RKO (cell line): ENCODE data around the gene HIC2.
"Not testable (repeated sequence)": the region's sequence is repeated elsewhere in the genome, so short reads cannot be mapped to it uniquely, and the experiment has no call there.

ENCODE experiments used
- DNase-seq: peaks from one replicate; pipeline ENCODE4 v3.0.0-alpha.2; 2016; ENCODE audit warnings: low spot score

Gene HIC2

DNA sequence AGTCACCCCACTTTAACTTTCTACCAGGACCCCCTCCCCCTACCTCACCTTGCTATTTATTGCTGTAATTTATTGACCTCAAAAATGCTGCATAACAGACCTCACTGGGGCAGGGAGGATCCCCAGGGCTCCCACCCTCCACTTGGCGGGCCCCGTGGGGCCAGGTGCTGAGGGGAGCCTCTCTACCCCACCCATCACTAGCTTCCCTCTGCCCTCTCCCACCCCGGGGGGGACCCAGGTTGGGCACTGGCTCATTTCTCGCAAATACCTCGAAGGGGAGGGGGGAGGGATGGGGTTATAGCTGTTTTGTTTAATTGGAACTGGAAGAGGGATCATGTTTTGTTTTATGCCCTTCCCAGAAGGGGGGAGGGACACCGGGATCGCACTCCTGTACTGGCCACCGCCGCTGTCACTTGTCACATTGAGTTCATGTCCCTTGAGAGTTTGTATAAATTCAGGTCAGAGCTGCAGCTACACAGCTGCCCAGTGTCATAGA is 33.7 kb downstream of the HIC2 start:
- no peak for DNase-seq

DNA sequence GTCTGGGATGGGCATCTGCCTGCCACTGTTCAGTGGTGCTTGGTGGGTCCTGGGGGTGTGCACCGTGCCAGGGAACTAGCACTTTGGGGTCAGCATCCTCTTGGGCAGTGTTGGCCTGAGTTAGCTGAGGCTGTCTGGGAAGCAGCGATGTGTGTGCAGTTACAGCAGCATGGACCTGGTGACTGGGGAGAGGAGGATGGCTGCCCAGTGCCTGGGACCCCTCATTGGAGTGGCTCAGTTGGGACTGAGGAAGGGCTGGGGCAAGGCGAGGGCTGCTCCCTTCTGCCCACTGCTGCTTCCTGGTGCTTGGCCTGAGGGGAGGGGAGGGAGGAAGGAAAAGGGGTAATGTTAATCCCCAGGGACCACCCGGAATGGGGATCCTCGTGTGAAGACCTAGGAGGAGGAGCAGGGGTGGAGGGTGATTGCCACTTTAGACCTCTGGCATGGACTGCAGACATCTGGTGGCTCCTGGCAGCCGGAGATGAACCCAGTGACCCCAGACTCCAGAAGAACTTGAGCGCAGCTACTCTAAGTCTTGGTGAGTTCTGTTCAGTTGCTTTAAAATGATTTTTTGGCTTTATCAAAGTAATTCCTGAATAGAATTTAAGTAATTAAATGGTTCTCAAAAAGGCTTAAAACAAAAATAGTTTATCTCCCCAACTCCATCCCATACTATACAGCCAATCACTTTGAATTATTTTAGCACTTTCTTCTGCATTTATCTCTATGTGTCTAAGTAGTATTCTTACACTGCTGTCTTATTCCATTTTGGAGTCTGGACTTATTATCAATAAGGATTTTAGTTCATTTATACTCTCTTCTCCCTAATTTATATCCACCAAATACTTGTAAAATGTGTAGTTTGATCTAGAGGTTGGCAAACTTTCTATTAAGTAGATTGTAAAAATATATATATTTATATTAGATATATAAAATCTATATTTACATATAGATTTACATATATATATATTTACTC is 34.7 kb downstream of the HIC2 start:
- DNase-seq, result no peak

DNA sequence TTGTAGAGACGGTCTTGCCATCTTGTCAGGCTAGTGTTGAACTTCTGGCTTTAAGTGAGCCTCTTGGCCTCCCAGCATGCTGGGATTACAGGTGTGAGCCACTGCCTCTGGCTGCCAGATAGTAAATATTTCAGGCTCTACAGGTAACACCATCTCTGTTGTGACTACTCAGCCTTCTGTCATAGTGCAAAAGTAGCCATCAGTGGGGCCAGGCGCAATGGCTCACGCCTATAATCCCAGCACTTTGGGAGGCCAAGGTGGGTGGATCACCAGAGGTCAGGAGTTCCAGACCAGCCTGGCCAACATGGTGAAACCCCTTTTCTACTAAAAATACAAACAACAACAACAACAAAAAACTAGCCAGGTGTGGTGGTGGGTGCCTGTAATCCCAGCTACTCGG is 35.5 kb downstream of the HIC2 start:
- not testable (repeated sequence) for DNase-seq

DNA sequence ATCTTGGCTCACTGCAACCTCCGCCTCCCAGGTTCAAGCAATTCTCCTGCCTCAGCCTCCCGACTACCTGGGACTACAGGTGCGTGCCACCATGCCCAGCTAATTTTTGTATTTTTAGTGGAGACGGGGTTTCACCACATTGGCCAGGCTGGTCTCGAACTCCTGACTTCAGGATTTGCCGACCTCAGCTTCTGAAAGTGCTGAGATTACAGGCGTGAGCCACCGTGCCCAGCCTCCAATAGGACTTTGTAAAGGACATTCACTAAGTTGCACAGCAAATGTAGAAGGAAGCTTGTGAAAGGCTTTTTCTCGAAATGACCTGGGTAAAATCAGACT is 37.8 kb downstream of the HIC2 start:
- DNase-seq, result not testable (repeated sequence)

DNA sequence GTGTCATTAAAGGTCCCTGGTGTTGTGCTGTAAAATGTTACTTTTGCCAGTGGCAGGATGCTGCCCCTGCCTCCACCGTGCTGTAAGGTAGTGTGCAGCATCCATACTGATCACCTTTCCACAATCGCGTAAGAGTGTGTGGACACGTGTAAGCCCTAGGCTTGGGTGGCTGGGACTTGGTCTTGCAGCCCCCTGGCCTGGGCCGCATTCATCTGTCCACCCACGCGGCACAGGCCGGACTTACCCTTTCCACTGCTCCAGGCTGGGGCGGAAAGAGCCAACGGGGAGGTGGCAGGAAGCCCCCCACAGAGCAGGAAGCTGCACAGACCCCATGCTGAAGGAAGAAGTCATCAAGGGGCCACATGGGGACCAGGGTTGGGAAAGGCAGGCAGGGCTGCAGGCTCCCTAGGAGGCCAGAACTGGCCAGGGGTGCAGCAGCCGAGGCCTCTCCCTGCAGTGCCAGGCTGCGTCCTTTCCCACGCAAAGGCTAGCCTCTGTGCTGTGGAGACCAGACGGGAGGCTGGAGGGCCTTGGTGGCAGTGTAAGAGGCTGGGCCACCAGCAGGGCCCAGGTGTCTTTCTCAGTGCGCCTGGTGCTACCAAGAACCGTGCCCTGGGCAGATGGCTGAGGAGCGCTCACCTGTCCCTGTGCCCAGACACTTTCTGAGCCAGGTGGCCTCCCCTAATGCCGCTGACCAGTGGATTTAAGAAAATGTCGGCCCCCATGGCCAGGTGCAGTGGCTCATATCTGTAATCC is 38.3 kb downstream of the HIC2 start:
- no peak for DNase-seq

DNA sequence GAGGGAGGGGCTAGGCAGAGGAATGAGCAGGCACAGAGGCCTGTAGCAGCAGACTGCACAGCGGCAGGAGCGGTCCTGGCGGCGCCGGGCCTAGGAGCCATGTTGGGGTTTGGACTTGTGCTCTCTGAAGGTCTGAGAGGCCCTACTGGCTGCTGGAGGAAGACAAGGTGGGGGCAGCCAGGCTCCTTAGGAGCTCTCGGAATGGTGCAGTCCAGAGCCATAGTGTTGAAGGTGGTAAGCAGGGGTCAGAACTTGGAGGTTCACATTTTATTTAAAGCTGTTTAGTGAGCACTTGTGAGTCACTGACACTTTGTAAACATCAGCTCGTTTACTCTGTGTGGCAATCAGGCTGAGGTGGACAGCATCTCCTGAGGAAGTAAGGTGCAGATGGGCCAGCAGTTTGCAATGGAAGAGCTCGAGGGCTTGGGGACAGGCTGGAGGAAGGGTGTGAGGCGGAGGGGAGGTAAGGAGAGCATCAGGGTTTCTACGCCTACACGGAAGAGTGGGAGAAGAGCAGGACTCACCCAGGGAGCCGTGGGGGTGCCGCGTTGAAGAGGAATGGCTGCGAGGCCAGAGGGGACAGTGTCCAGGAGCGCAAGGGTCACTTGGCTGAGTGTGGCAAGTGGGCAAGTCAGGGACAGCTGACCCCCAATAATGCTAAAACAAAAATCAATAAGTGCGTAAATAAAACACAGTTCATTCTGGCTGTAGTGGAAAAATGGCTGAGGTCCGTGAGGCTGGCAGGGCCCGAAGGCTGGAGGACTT is 40.0 kb downstream of the HIC2 start:
- DNase-seq, result no peak

DNA sequence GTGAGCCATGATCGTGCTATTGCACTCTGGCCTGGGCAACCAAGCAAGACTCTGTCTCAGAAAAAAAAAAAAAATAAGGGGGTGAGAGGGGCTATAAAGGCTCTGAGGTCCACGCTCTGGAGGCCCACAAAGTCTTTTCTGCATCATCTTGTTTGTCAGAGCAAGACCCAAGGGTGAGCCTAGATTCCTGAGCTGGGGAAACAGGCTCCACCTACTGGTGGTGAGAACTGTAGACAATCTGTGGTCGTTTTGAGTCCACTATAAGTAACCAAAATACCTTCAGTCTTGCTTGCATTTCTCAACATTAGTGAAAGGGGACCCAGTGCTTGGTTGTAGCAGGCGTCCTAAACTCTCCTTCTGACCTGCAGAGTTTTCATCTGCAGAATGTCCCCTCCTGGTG is 45.5 kb downstream of the HIC2 start:
- not testable (repeated sequence) for DNase-seq

DNA sequence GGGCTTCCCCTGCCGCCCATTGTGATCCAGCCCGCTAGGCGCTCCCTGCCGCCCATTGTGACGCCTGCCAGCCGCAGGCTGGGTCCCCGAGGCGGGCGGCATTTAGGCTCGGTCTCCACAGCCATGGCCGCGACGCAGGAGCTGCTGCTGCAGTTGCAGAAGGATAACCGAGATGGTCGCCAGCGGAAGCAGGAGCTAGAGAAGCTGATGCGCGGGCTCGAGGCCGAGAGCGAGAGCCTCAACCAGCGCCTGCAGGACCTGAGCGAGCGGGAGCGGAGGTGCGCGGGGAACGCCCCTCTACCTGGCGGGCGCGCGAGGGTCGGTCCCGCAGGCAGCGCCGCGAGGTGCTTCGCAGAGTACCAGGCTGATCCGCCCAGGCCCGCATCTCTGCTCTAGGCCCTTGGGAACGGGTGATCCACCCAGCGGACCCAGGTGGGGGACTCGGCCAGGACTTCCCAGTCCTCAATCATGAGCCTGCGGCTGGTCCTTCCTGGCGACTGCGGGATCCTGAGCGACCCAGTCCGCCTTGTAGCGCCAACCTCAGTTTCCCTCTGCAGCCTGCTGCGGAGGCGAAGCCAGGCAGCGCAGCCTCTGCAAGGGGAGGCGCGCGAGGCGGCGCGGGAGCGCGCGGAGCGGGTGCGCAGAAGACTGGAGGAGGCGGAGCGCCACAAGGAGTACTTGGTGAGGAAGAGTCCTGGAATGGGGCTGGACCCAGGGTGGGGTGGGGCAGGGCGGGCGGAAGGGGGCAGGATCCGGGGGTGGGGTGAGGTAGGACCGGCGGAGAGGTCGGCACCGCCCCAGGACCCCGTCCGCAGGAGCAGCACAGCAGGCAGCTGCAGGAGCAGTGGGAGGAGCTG is 50.4 kb downstream of the HIC2 start, which contains the start of gene TMEM191C:
TMEM191C (plus strand) TSS at position 51 of the 857 bp plus-strand sequence; CDS start at position 124, 73 bp downstream.
- not testable (repeated sequence) for DNase-seq

DNA sequence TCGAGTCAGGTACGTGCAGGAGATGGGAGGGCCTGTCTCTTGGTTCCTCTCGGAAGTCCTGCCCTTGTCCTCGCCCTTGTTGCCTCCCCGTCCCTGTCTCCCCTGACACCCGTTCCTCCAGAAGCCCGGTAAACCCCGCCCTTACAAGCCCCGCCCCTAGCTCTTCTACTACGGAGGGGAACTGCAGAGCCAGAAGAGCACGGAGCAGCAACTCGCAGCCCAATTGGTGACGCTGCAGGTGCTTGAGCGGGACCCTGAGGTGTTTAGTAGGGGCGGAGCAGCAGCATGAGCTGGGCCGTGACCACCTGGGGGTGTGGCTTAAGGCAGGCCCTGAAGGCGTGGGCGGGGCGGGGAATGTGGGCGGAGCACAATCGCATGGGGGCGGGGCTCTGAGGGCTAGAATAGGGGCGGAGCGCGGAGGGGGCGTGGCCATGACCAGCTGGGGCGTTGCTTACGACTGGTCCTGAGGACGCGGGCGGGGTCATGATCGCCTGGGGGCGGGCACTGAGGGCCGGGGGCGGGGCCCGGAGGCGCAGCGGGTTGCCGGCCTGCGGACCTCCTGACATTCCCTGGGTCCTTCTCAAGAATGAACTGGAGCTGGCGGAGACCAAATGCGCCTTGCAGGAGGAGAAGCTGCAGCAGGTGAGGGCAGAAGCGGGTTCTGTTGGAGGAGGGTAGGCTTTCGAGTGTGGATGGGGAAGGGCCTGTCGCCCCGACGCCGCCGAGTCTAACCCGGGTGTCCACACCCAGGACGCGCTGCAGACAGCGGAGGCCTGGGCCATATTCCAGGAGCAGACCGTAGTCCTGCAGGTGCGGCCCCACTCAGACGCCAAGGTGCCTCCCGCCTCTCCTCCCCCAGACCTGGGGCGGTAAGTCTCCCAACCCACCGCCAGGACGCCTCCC is 51.3 kb downstream of the HIC2 start:
- DNase-seq, result peak; percentile 85

DNA sequence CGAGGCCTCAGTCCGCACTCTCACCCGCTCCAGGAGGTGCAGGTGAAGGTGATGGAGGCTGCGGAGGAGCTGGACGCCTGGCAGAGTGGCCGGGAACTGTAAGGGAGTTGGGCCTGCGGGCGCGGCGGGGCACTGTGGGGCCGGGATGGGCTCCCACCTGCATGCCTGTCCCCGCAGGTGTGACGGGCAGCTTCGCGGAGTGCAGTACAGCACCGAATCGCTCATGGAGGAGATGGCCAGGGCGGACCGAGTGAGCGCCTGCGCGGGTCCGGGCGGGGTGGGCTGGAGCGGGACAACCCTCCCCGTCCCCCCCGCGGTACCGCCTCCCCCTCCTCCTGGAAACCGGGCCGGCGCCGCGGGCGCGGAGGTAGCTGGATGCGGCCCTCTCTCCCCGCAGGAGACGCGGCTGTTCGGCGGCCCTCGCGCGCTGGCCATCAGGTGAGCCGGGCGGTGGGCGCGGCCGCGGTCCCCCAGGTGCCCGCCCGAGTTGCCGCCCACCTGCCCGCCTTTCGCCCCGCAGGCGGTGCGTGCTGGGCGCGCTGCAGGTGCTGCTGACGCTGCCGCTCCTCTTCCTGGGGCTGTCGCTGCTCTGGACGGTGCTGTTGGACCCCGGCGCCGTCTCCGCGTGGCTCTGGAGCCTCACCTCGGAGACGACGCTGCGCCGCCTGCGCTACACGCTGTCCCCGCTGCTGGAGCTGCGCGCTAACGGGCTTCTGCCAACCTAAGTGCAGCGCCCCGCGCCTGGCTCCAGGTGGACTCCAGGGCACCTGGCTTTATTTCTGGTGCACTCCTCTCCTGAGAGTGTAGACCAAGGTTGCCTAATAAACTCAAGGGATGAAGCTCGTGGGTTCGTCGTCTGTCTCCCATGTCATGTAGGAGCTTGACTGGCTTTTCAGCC is 52.2 kb downstream of the HIC2 start:
- not testable (repeated sequence) for DNase-seq

DNA sequence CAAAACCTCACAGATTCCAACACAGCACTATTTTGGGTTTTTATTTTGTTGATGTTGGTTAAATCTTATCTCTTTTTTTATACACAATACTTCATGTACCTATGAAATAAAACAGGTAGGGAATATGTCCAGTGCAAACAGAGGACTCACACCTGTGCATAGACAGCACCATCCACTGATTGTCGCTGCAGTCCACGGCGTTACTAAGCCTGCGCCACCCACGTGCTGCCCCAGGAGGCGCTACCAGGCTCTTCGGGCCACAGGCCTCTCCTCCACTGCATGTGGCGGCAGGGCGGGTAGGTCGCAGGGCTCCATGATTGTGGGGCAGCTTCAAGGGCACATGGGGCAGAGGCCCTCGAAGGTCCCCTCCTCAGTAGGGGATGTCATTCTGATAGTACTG is 55.8 kb downstream of the HIC2 start:
- DNase-seq, result not testable (repeated sequence)

DNA sequence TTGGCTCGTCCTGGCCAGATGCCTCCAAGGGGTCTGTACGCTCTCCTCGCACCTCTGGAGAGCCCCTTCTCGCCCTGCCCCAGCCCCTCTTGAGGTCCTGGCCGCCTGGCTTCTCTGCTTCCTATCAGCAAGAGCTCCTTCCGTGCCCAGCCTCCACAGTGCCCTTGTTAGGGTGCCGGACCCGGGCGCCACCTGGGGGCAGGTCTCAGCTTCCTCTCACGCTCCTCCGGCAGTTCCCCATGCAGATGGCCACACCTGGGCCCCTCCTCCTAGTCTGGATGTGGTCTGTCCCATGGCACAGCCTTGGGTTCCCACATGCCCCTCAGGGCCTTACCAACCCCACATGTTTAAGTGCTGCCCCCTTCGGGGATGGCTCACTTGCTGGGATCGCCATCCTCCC is 56.5 kb downstream of the HIC2 start:
- not testable (repeated sequence) for DNase-seq

DNA sequence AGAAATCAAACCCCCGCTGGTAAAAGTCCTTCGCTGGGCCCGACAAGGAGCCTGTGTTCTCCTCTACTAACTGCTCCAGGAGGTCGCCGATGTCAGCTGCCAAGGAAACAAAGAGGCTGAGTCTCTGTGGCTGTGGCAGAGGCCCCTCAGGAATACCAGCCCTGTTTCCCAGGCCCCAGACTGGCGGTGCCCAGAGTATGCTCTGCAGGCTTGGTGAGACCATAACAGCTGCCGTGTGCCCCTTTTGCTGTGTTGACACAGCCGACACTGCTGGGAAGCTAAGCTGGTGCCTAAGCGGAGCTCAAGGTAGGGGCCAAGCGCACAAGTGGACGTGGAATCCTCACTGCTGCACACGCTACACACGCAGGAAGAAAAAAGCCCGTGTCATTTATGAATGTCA is 66.9 kb downstream of the HIC2 start:
- DNase-seq, result not testable (repeated sequence)

DNA sequence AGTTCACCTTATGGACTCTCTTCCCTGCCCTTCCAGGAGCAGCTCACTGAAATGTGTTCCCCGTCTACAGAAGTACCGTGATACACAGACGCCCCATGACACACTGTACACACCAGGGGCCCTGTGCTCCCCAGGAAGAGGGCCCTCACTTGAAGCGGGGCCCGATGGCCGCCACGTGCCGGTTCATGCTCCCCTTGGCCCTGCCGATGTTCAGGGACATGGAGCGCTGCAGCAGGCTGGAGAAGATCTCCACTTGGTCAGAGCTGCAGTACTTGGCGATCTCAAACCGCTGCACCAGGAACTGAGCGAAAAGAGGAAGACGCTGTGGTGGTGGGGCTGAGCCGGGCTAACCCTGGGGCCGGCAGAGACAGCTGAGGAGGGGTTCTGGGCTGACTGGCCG is 70.6 kb downstream of the HIC2 start:
- not testable (repeated sequence) for DNase-seq

DNA sequence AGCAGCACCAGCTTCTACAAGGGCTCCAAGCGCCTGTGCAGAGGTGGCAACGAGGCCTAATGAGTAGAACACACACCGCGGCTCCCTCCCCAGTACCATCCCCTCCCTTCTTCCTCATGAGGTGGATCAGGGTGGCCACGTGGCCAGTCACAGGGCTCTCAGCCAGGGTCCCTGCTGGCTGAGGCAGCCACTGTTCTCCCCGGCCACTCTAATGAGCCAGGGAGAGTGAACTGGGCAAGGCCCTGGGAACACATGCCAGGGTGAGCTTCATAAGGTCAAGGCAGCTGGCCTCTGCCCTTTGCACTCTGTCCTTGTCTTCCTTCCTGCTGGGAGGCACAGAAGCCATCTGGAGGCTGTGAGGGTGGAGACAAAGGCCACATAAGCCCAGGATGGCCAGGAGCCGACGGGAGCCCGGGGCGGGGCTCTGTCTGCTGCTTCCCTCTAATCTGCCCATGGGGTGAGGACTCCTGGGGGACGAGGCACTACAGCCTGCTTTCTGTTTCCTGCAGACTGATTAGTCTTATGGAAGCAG is 72.0 kb downstream of the HIC2 start:
- not testable (repeated sequence) for DNase-seq

DNA sequence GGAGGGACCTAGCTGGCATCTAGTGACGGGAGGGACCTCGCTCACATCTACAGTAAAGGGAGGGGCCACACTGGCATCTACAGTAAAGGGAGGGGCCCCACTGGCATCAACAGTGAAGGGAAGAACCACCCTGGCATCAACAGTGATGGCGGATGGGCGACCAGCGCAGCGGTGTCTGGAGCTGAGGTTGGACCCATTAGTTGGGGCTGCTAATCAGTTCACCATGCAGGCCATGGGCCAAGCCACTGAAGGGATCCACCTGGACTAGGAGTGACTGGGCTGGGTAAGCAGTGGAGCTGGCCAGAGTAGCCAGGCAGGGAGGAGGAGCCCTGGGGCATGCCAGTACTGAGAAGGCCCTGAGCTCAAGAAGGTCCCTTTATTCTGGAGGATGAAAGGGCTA is 73.4 kb downstream of the HIC2 start:
- not testable (repeated sequence) for DNase-seq

DNA sequence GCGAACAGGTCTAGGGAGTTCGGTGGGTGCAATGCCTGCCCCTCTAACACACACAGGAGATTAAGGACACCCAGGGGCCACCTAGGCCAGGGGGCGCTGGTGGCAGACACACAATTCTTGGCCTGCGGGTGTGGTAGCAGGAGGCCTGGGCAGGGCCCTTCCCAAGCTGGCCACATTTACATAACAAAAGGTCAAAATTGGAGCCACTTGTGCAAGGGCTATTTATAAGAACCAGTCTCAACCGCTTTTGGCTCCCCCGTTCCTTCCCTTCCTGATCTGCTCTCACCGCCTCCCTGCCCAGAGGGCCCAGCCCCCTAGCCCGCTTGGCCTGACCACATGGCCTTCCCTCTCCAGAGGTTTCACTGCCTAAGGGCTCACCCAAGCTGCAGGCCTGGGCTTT is 75.1 kb downstream of the HIC2 start:
- DNase-seq, result not testable (repeated sequence)
